Lower leg skin (tissue), 3 donors: ENCODE data around the gene MEIS2.

Experiments used
- POLR2A ChIP-seq, 2 donors: fragments of 450-650 bp; IDR thresholded peaks; one replicate each; pipeline ENCODE4 v1.6.1; 2016 to 2017; ENCODE audit warnings: antibody characterized with exemption in 2 of 2, mild to moderate bottlenecking in 1 of 2, moderate library complexity in 1 of 2
- TF ChIP-seq, protein P1 (sequence below), 3 donors: fragments of 450-650 bp; IDR thresholded peaks; one replicate each; pipeline ENCODE4 v1.5.1; 2016; ENCODE audit warnings: antibody characterized with exemption in 3 of 3, mild to moderate bottlenecking in 3 of 3, moderate library complexity in 2 of 3

DNA sequence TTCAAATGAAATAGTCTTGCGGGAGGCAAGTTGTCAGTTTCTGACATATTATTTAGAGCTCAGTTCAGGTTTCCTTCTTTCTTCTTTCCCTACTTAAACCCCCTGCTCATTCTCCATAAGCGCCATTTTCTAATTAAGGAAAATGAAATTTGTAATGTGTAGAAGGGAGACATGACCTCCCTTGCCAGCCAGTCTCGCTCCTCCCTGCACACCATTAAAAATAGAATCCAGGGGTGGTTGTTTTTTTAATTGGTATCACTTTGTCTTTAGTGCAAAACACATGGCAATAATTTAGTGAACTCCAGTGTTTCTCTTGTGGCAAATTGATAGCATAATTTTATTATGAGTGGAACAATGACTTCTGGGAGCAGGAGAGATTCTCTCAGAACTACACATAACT, 160.1 kb downstream of the MEIS2 start:
- TF ChIP-seq, protein P1, sequence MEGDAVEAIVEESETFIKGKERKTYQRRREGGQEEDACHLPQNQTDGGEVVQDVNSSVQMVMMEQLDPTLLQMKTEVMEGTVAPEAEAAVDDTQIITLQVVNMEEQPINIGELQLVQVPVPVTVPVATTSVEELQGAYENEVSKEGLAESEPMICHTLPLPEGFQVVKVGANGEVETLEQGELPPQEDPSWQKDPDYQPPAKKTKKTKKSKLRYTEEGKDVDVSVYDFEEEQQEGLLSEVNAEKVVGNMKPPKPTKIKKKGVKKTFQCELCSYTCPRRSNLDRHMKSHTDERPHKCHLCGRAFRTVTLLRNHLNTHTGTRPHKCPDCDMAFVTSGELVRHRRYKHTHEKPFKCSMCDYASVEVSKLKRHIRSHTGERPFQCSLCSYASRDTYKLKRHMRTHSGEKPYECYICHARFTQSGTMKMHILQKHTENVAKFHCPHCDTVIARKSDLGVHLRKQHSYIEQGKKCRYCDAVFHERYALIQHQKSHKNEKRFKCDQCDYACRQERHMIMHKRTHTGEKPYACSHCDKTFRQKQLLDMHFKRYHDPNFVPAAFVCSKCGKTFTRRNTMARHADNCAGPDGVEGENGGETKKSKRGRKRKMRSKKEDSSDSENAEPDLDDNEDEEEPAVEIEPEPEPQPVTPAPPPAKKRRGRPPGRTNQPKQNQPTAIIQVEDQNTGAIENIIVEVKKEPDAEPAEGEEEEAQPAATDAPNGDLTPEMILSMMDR (IDR thresholded peaks at IDR 0.05) = no peak
- no peak for TF ChIP-seq POLR2A (IDR thresholded peaks at IDR 0.05)
